Large intestine (tissue), 3 donors: ENCODE results near the gene SLC29A3. TPM values are rescaled to one million over a fixed set of nuclear protein-coding genes. Genes with fewer than 3 reads are reported as not detected.
"Not testable (repeated sequence)": the region's sequence is repeated elsewhere in the genome, so short reads cannot be mapped to it uniquely, and the experiment has no call there.

Experiments used
- DNase-seq, 2 donors: peaks; one replicate each; pipeline versions ENCODE4 v3.0.0 to v3.0.0-alpha.2; 2013
- H3K27ac ChIP-seq: one replicate; pipeline ENCODE4 v1.5.1; 2013; ENCODE audit warnings: low read length
- H3K27me3 ChIP-seq: 2 replicates; pipeline ENCODE4 v1.6.1; 2013; ENCODE audit warnings: low read length; ENCODE audit not compliant: control insufficient read depth, insufficient read depth
- H3K36me3 ChIP-seq: 2 replicates; pipeline ENCODE4 v1.6.1; 2013; ENCODE audit warnings: low read length; ENCODE audit not compliant: control insufficient read depth, insufficient read depth
- H3K4me1 ChIP-seq: one replicate; pipeline ENCODE4 v1.6.1; 2013; ENCODE audit warnings: low read length; ENCODE audit not compliant: control insufficient read depth, insufficient read depth
- H3K4me3 ChIP-seq: one replicate; pipeline ENCODE4 v1.5.1; 2013; ENCODE audit warnings: low read length
- H3K9me3 ChIP-seq: one replicate; pipeline ENCODE4 v1.6.1; 2013; ENCODE audit warnings: mild to moderate bottlenecking, low read depth, low read length, moderate library complexity; ENCODE audit not compliant: control insufficient read depth
- WGBS: methylation state at CpG from one replicate; pipeline ENCODE4 v1.1.5; 2013; ENCODE audit warnings: low lambda C conversion rate; ENCODE audit not compliant: insufficient coverage; 5-methylcytosine and 5-hydroxymethylcytosine counted together
- polyA plus RNA-seq: library from polyadenylated mRNA; unstranded; fragments of 120-200 nt; gene quantifications from one replicate; pipeline ENCODE4 v1.2.1, GENCODE V29; 2013

The SLC29A3 gene
- polyA plus RNA-seq, 1 donor = 16.2 TPM

DNA sequence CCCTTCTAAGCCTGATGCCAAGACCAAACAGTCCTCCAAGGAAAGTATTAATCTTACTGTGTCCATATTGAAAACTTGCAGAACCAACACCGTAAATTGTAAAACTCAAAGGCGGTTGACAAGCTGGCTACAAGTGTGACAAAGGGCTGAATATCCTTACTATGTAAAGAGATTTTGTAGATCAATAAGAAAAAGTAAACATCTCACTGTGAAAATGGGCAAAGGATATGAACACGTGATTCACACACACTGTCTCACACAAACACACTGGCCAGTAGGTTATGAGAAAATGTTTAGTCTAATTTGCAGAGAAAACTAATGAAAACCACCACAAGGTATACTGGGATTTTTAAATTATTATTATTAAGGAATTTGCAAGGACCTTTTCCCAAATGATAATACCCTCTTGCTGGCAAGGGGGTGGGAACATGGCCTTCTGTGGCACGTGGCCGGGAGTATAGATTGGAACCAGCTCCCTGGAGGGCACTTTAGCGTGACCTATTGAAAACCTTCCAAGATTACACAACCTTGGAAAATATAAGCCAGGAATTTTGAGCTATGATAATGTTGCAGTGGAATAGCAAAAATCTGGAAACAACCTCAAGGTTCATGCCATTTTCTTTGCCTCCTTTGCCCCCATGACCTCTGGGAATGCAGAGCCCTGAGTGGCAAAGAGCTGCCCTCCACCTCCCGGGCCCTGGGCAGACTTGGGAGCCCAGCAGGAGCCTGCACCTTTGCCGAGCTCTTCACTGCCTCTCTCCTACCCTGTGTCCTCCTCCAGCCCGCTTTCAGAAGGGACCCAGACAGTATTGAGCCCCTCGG, 26.2 kb upstream of the SLC29A3 start:
- Histone ChIP-seq H3K9me3 (no peaks in the 10 kb centered on the region), H3K27me3 (no peaks in the 10 kb centered on the region), H3K4me1 (peaks cover 25% of the 10 kb centered on the region), H3K36me3 (peaks cover 47% of the 10 kb centered on the region), H3K27ac (no peak overlapping the region), H3K4me3 (no peak overlapping the region)
- WGBS = 84% methylated on average over 3 of the region's 10 CpGs
- no peak for DNase-seq

DNA sequence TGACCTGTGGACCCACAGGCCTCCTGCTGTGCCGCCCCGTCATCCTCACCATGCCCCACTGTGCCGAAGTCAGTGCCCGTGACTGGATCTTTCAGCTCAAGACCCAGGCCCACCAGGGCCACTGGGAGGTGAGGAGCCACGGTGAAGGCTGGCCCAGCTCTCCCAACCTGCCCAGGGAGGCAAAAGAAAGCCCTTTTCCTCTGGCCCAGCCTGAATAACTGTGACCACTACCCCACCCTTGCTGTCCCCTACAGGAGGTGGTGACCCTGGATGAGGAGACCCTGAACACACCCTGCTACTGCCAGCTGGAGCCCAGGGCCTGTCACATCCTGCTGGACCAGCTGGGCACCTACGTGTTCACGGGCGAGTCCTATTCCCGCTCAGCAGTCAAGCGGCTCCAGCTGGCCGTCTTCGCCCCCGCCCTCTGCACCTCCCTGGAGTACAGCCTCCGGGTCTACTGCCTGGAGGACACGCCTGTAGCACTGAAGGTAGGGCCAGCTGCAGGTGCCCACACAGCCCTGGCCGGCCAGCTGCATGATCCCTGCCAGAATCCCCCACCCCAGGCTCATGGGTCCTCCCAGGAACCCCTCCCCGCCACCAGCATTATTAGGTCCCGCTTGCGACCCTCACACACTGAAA, 25.5 kb upstream of the SLC29A3 start:
- peaks cover 42% of the 10 kb centered on the region for H3K36me3 ChIP-seq
- H3K4me1 ChIP-seq = peaks cover 25% of the 10 kb centered on the region
- H3K27me3 ChIP-seq = no peaks in the 10 kb centered on the region
- H3K4me3 ChIP-seq = no peak overlapping the region
- no CpG with 5 or more reads among the region's 19 CpGs for WGBS
- peak in 1 of 2 donors; percentile 49 for DNase-seq
- no peak overlapping the region for H3K27ac ChIP-seq
- no peaks in the 10 kb centered on the region for H3K9me3 ChIP-seq

DNA sequence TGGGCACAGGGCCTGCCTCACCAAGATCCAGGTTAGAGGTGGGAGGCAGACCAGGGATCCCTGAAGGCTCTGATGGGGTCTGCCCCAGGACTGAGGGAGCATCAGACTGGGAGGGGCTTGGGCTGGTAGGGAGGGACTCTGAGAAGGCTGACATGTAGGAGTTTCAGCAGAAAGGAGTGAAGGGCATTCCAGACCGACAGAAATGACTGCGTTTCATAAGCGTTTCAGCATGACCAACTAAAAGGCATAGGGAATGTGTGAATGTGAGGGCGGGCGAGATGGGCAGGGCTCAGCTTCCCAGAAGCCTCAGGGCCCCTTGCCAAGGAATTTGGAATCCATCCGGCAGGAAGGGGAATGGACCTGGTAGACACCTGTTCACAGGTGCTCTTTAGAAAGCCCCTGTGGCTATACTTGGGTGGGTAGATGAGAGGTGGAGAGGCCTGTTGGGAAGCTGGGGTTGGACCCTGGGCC, 24.9 kb upstream of the SLC29A3 start:
- peaks cover 20% of the 10 kb centered on the region for H3K4me1 ChIP-seq
- WGBS = no CpG with 5 or more reads among the region's 6 CpGs
- H3K9me3 ChIP-seq = no peaks in the 10 kb centered on the region
- DNase-seq = no peak
- H3K4me3 ChIP-seq = no peak overlapping the region
- H3K27ac ChIP-seq = no peak overlapping the region
- no peaks in the 10 kb centered on the region for H3K27me3 ChIP-seq
- H3K36me3 ChIP-seq = peaks cover 45% of the 10 kb centered on the region

DNA sequence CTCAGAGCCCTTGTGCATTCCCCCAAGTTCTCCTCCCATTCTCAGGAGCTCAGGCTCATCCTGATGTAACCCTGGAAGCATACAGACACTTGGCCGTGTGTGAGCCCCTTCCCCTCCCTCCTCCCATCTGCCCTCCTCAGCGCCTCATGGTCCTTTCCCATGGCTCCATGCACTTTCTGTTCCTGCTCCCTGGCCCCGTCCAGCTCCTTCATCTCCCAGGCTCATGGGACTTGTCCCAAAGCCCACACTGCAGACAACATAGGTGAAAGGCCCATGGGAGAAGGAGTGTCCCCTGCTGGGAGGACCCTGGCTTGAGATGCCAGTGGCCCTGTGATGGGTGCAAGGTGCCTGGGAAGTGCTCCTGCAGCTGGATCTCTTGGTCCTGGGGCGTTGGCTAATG, 24.2 kb upstream of the SLC29A3 start:
- H3K27me3 ChIP-seq = no peaks in the 10 kb centered on the region
- H3K4me1 ChIP-seq = peaks cover 13% of the 10 kb centered on the region
- H3K27ac ChIP-seq = no peak overlapping the region
- no peaks in the 10 kb centered on the region for H3K9me3 ChIP-seq
- H3K4me3 ChIP-seq = no peak overlapping the region
- WGBS = no CpG with 5 or more reads among the region's 4 CpGs
- DNase-seq = no peak
- peaks cover 45% of the 10 kb centered on the region for H3K36me3 ChIP-seq

- Histone ChIP-seq H3K36me3 (peaks cover 45% of the 10 kb centered on the region), H3K27ac (no peak overlapping the region), H3K27me3 (no peaks in the 10 kb centered on the region), H3K9me3 (no peaks in the 10 kb centered on the region), H3K4me3 (no peak overlapping the region), H3K4me1 (peaks cover 7% of the 10 kb centered on the region)
- no peak for DNase-seq
- no CpG with 5 or more reads among the region's 9 CpGs for whole genome bisulfite sequencing
Observed at GRCh38 chr10:71295641-71296040, 23.4 kb upstream of the SLC29A3 start.

DNA sequence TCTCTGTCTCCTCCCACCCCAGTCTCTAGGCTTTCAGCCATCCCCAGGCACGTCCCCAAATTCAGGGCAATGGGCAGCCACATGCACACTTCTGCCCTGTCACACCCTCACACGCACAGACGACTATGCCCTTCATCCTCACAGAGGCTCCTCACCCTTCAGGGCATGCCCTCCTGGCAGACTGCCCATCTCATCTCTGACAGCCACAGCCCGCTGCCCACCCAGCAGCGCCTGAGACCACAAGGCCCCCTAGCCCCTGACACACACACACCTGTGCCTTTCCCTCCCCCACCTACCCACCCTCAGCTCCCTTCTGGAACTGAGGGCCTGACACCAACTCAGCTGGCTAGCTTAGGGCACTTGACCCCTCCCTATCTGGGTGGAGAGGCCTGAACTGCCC, 23.0 kb upstream of the SLC29A3 start:
- no peaks in the 10 kb centered on the region for H3K27me3 ChIP-seq
- H3K4me1 ChIP-seq = peaks cover 2% of the 10 kb centered on the region
- no peak overlapping the region for H3K27ac ChIP-seq
- peaks cover 45% of the 10 kb centered on the region for H3K36me3 ChIP-seq
- DNase-seq = no peak
- H3K4me3 ChIP-seq = no peak overlapping the region
- H3K9me3 ChIP-seq = no peaks in the 10 kb centered on the region
- WGBS = no CpG with 5 or more reads among the region's 5 CpGs

- DNase-seq, H3K27ac ChIP-seq, H3K9me3 ChIP-seq, H3K27me3 ChIP-seq, H3K4me3 ChIP-seq, H3K4me1 ChIP-seq: not testable (repeated sequence)
- peaks cover 42% of the 10 kb centered on the region for H3K36me3 ChIP-seq
- WGBS = no CpG with 5 or more reads among the region's 13 CpGs
Observed at GRCh38 chr10:71296811-71297210, 22.2 kb upstream of the SLC29A3 start.

GRCh38 chr10:71297343-71297742, 21.7 kb upstream of the SLC29A3 start:
- H3K9me3 ChIP-seq = no peaks in the 10 kb centered on the region
- DNase-seq = no peak
- peaks cover 38% of the 10 kb centered on the region for H3K36me3 ChIP-seq
- H3K4me3 ChIP-seq = no peak overlapping the region
- no CpG with 5 or more reads among the region's 3 CpGs for WGBS
- no peak overlapping the region for H3K27ac ChIP-seq
- no peaks in the 10 kb centered on the region for H3K27me3 ChIP-seq
- no peaks in the 10 kb centered on the region for H3K4me1 ChIP-seq

- H3K27ac ChIP-seq = no peak overlapping the region
- H3K4me3 ChIP-seq = no peak overlapping the region
- H3K4me1 ChIP-seq = no peaks in the 10 kb centered on the region
- no peaks in the 10 kb centered on the region for H3K9me3 ChIP-seq
- WGBS = 66% methylated on average over 2 of the region's 14 CpGs
- H3K27me3 ChIP-seq = no peaks in the 10 kb centered on the region
- no peak for DNase-seq
- H3K36me3 ChIP-seq = peaks cover 24% of the 10 kb centered on the region
Observed at GRCh38 chr10:71299071-71299785, 19.8 kb upstream of the SLC29A3 start.

GRCh38 chr10:71300555-71301370, 18.3 kb upstream of the SLC29A3 start:
- H3K9me3 ChIP-seq = no peaks in the 10 kb centered on the region
- WGBS = no CpG with 5 or more reads among the region's 16 CpGs

More at GRCh38 chr10:71300555-71301370, 18.3 kb upstream of the SLC29A3 start:
- H3K36me3 ChIP-seq = peaks cover 16% of the 10 kb centered on the region
- H3K27ac ChIP-seq = no peak overlapping the region
- H3K27me3 ChIP-seq = no peaks in the 10 kb centered on the region
- no peak overlapping the region for H3K4me3 ChIP-seq
- DNase-seq = no peak
- H3K4me1 ChIP-seq = no peaks in the 10 kb centered on the region
